ENCODE results near the gene ELFN2.

The ELFN2 gene

DNA sequence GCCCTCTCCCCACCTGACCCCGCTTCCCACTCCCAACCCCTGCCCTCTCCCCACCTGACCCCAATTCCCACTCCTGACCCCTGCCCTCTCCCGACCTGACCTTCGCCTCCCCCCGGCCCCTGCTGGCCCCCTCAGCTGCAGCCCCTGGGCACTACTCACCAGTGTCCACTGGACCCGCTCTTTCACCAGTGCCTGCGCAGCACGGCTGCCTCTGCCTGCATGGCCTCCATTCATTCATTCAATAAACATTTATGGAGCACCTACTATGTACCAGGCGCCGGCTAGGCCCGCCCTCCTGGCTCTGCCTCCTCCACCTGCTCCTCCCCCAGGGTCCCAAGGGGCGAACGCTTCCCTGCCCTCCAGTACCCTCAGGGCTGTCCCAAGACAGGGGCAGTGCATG, 42.6 kb downstream of the ELFN2 start:
- no peak for DNase-seq (ENCODE audit: low read depth)

DNA sequence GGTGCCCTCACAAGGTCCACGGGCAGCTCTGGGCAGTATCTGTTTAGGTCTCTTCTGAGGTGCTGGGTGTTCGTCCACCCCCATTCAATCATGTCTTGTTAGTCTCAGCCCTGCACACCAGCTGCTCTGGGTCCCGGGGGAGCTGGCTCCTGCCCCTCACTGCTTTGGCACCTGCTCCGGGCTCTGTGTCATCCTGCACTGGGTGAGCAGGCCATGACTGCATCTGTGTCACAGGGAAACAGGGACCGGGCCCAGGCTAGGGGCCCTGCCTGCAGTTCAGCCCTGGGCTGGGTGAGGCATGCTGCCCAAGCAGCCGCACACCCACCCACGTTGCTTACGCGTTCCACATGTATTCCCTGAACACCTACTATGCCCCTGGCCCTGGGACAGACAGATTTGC, 43.9 kb downstream of the ELFN2 start:
- no peak for DNase-seq (ENCODE audit: low read depth)

DNA sequence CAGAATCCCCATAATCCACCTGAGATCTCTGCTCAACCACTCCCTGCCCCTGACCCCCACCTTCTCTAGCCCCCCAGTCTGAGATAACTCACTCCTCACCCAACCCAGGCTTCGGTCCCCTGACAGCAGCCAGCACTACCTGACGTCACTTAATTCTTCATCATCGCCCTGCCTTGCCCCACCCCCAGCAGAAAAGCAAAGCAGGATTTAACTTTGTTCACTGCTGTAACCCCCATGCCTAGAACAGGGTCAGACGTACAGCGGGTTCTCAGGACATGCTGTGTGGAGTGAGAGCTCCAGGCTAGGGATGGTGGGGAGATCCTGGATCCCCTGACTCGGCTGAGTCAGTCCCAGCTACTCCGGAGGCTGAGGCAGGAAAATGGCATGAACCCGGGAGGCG, 45.8 kb downstream of the ELFN2 start:
- DNase-seq (ENCODE audit: low read depth) = no peak

DNA sequence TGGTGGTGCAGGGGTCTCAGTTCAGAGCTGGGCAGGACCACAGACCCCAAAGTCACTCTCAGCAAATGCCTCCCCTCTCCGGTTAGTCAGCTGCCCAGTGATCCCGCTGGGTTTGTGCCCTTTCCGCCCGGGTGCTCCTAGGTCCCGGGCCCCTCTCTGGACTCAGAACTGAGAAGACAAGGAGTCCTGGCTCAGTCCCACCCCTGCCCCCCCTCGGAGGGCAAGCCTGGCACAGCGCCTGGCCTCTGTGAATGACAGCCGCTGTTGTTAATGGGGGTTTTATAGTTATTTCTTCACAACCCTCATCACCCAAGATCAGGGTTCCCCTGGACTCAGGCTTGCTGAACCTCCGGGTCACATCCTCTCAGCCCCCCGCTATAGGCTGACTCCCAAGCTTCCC, 47.6 kb downstream of the ELFN2 start:
- DNase-seq (ENCODE audit: low read depth) = no peak

DNA sequence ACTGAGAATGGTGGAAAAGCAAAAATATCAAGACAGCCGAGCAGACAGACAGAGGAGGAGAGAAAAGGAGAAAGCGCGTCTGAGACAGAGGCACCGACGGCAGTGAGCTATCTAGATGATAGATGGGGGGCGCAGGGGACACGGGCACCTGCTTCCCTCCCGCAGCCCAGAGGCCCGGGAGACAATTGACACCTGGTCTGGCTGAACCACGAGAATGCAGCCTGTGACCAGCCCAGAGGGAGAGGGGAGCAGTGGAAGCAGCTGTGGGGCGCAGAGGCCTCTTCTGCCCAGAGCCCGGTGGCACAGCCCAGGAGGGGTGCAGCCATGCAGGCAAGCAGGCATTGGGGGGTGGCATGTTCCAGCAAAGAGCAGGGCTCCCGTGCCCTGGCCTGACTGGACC, 48.2 kb downstream of the ELFN2 start:
- DNase-seq (ENCODE audit: low read depth) = no peak

DNA sequence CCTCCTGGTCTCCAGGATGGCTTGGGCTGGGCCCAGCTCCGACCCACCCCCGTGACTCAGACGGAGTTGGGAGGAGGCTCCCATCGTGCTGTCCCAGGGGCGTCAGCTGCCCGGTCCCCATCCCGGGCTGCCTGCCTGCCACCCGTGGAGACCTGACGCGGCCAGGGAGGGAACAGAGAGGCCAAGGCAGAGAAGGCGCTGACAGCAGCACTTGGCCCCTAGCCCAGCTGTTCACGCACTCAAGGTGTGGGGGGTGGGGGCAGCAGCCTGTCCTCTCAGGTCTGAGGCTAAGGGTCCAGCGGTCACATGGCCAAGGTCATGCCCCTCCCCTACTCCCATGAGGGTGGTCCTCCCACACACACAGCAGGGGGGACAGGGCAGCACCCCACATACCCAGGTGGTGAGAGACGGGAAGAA, 48.6 kb downstream of the ELFN2 start:
- DNase-seq (ENCODE audit: low read depth) = no peak

DNA sequence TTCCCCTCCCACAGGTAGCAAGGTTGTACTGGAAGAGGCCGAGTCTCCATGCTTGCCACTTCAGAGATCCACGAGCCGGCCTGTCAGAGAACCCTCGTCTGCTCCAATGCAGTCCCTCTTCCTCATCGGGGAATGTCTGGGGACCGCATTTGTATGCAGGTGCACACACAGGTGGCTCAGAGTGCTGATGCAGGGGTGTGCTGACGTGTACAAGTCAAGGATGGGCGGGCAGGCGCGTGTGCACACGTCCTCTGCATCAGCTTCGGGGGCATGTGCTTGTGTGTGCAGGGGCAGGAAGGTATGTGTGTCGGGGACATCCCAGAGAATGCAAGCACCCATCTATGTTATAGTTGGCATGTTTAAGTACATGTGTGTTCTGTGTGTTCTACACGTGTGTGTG, 49.4 kb downstream of the ELFN2 start:
- DNase-seq (ENCODE audit: low read depth) = no peak

DNA sequence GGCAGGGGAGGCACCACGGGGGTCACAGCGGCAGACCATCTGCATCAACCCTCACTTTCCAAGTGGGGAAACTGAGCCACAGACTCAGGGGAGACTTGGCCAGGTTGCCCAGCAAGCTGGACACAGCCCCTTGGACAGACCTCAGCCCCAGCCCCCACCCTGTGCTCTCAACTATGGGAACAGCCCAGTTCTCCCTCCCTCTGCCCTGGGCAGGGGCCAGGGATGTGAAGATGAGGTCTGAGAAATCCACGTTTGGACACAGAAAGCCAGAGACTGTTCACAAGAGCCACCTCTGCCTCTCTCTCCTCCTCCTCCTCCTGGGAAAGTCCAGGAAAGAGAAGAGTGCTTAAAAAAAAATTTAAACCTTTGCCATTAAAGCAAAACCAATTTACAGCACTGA, 50.1 kb downstream of the ELFN2 start:
- DNase-seq (ENCODE audit: low read depth) = no peak

DNA sequence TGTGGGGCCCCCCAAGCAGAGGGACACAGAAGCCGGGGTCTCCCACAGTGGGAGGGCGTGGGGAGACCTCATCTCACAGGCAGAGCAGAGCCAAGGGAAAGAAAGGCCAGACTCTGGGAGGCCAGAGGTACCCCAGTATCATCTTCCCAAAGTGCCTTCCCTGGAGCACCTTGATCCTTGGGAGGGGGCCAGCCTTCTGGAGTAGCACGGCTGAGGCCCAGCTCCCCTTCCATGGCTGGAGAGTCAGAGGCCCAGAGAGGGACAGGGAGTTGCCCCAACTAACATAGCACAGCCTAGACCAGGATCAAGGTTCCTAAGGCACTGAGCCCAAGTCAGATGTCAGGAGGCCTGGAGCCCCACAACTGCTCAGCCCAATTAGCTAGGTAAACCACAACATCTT, 50.6 kb downstream of the ELFN2 start:
- DNase-seq (ENCODE audit: low read depth) = no peak

DNA sequence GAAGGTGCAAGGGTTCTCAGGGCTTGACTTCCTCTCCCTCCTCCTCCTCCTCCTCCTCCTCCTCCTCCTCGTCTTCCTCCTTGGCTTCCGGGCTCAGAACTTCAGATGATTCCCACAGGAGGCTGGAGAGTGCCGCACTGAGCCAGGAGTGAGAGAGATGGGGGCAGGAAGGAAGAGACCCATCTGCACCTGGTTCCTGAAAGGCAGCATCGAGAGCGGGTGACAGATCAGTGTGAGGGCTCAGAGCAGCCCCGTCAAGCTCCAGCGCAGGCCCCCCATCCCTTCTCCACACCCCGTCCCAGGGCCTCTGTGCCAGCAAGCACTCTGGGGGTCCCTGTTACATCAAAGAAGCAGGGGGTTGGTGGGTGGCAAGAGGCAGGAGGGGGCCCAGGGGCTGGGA, 51.5 kb downstream of the ELFN2 start:
- DNase-seq (ENCODE audit: low read depth) = no peak

DNA sequence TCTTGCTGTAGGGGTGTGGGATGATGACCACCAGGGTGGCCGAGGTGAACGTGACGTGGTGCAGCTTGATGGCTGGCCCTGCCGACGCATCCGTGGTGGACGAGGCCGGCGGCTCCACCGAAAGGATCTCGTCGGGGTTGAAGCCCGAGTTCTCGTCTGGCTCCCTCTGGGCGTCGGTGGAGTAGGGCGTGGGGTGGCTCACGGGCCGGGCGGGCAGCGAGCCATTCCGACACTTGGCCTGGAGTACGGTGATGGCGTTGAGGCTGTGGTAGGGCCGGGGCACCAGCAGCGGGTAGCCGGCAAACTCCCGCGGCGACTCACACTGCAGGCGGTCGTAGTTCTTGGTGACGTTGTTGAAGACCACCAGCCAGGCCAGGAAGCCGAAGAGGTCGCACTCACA, 52.7 kb downstream of the ELFN2 start:
- no peak for DNase-seq (ENCODE audit: low read depth)

DNA sequence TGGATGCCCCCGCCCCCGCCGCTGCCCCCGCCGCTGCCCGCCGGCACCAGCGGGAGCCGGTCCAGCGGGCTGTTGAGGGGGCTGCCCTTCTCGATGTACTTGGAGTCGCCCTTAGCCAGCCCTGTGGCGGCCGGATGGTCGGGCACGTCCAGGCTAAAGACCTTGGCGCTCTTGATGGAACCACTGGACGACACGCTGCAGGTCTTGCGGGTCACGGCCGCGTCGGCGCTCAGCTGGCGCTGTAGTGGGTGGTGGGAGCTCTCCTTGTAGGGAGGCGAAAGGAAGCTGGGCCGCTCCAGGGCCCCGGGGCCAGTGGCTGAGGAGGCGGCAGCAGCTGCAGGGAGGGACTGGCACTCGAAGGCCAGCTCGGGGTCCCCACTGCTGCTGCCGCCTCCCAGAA, 53.8 kb downstream of the ELFN2 start:
- no peak for DNase-seq (ENCODE audit: low read depth)

DNA sequence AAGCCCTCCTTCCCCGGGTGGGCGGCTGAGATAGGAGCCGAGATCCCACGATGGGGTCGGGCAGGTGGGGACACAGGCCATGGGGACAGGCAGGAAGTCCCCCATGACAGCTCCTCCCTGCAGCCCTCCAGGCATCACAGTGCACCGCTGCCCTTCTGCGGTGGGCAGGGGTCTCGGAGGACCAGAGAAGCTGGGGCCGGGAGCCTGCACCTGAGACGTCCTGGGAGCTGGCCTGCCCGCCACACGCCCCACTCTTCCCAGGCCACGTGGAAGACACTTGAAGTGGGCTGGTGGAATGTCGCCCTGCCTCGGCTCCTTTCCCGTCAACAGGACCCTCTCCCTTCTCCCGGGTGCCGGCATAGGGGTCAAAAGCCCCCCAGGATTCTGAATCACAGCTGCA, 55.4 kb downstream of the ELFN2 start:
- DNase-seq (ENCODE audit: low read depth) = no peak

DNA sequence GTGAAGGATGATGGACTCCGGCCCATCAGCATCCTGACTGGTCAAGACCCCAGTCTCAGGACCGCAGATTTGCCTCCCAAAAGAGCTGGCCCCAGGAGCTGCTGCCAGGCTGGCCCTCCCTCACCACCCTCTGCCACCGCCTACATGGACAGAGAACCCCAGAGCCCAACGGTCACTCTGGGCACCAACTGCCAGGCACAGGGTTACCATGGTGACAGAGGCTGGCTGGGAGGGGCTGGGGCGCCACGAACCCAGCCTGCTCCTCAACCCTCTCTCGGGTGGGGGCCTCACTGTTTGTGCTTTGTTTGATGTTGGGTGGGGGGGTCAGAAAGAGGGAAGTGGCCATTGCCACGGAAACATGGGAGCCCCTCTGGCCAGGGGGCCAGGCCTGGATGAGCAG, 55.8 kb downstream of the ELFN2 start:
- DNase-seq (ENCODE audit: low read depth) = no peak

DNA sequence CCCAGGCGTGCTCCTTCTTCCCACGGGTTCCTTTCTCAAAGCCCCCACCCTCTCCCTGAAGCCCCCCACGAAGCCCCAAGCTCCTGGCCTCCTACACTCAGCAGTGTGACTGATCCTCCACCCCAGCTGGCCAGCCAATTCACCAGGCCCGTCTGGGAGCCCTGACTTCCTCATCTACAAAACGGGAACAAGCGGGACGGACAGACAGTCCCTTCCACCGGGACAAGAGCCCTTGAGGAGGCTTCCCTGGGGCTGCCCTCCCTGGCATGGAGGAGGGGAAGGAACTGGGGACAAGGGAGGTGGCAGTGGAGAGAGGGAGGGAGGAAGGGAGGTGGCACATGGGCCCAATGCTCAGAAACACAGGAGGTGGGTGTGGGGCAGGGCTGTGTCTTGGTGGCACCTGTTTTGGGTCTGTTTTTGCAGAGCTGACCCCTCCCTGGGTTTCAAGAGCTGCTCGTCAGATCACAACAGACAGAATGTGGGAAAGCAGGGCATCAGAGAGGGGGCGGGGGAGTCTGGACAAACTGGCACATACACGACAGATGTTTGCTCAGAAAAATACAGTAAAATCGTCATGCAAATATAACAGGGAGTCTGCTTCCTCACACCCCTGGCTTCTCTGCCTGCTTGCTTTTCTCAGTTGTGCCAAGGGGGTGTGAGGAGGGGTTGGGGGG, 56.8 kb downstream of the ELFN2 start:
- no peak for DNase-seq (ENCODE audit: low read depth)

DNA sequence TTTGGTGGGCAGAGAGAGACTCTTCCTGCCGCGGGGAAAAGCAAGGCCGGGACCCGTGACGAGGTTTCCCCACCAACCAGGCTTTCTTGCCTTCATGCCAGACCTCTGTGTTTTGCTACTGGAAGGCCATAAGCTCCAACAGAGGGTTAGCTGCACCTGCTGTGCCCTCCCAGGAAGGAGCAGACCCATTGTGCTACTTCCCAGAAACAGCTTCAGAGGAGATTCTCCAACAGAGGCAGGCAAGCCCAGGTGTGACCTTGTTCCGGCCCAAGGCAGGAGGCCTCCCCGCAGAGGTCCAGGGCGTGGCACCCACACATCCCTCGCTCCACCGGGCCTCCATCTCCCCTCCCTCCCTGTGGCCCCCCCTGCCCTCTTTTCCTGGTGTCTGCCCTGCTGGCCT, 57.8 kb downstream of the ELFN2 start:
- DNase-seq (ENCODE audit: low read depth) = no peak

DNA sequence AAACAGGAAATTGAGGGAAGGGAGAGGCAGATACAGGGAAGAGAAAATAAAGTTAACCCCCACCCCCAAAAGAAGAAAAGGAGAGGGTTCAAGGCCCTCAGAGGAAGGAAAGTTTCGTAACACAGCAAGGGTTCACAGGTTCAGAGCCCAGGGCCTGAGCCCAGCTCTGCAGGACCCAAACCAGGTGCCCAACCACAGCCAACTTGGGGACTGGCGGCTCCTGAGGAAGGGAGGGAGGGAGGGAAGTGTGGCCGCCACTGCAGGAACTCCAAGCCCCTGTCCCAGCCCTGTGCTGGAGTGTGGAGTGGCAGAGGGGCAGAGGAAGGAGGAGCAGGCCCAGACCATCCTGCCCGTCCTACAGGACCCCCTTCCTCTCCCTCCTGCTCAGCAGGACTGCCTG, 59.2 kb downstream of the ELFN2 start:
- no peak for DNase-seq (ENCODE audit: low read depth)

DNA sequence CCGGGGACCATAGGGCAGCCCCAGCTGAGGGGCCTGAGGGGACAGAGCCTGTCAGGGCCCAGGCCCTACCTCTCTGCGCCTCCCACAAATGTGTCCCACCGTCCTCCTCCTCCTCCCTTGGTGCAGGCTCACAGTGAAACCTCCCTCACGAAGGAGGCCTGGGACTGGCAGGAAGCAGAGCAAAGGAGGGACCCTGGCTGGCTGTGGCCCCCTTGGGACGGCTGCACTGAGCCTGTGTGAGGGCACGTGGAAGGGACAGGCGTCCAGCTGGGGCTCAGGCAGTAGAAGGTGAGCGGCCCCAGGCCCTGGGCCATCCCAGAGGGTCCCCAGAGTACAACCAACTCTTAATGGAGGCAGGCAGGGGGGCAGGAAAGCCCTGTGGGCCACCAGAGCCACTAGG, 60.7 kb downstream of the ELFN2 start:
- no peak for DNase-seq (ENCODE audit: low read depth)

DNA sequence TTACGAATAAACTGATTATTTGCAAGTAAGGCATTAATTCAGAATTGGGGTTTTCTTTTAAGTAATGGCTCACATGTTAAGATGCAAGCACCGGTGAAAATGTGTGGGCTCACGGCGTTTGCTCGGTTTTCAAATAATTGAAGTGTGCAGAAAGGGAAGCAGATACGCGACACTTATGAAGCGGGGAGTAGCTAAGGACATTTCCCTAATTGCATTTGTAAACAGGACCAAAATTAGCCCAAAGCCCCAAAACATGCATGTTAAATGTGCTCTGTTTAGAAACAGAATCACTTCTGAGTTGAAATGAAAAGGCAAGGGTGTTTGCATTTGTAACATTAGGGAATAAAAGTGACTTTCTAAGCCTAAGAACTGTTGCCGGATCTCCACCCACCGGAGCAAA, 61.3 kb downstream of the ELFN2 start:
- no peak for DNase-seq (ENCODE audit: low read depth)

DNA sequence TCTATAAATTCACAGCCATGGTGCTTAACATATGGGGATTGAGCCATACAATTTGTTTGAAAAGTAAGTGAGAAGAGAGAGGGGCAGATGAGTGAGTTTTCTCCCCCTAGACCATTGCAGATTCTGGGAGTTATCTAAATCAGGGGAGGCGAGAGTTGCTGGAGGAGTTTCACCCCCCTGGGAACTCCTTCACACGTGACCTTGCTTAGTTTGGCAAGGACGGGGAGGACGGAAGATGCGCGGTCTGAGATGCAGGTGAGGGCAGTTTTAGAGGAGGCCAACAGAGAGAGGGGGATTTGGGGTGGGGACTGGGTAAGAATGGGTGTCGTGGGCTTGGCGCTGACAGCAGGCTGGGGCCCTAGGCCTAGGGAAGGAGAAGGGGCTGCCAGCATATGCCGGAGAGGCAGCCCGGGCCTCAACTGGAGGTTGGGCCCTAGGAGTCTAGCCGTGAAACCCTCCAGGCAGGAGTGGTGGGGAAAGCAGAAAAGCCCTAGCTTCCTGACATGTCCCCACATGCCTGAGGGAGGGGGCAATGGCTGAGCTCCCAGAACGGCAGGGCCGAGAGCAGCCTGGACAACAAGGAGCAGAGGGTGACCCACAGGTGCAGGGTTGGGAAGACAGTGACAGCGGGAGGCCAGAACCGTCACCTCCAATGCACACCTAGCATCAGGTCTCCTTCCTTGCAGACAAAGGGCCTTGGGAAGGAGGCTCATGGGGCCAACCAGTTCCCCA, 63.9 kb downstream of the ELFN2 start:
- no peak for DNase-seq (ENCODE audit: low read depth)

DNA sequence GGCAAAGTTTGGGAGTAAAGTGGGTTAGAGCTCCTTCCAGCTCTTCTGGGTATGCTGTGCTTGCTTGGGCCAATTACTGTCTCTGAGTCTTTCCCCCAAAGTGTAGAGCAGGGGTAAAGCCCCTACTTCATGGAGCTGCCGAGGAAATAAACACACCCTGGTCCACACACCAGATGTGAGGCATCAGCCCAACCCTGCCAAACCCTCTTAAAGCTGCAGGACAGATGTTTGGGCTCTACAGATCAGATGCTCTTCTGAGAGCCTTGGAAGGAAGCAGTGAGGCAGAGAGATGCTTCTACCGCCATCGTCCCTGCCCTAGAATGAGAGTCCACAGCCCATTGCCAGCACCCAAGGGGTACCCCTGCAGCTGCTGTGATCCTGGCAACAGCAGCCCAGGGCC, 64.7 kb downstream of the ELFN2 start:
- DNase-seq (ENCODE audit: low read depth) = no peak

DNA sequence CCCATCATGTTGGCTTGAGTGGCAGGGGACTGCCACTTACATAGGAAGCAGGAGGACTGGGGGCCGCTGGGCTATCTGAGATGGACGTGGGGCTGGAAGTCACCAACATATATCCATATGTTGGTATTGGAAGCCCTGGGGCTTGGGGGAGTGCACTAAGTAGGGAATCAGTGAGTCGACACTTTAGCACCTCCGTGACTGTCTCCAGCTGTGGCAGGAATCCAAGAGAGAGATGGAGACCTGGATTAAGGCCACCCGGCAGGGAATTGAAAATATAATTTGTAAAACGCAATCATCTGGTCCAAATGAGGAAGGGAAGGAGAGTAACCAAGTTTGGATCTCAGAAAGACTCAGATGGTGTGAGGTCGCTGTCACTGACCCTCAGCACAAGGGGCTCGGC, 68.4 kb downstream of the ELFN2 start:
- no peak for DNase-seq (ENCODE audit: low read depth)

DNA sequence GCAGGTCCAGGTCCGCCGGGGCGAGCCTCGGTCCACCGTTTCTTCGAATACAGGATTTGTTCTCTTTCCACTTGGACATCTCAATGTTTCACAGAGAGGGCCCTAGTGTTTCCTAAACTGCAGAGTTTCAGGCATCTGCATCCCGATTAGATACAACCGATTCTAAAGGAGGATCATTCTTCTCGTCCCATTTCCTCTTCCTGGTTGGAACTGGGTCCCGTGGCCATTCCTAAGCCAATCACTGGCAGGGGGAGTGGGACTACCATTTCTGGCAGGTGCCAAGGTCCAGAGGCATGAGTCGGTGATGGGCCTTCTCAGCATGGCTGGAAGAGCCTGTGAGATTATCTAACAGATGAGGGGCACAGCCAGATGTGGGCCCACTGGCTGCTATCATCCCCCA, 68.9 kb downstream of the ELFN2 start:
- no peak for DNase-seq (ENCODE audit: low read depth)

DNA sequence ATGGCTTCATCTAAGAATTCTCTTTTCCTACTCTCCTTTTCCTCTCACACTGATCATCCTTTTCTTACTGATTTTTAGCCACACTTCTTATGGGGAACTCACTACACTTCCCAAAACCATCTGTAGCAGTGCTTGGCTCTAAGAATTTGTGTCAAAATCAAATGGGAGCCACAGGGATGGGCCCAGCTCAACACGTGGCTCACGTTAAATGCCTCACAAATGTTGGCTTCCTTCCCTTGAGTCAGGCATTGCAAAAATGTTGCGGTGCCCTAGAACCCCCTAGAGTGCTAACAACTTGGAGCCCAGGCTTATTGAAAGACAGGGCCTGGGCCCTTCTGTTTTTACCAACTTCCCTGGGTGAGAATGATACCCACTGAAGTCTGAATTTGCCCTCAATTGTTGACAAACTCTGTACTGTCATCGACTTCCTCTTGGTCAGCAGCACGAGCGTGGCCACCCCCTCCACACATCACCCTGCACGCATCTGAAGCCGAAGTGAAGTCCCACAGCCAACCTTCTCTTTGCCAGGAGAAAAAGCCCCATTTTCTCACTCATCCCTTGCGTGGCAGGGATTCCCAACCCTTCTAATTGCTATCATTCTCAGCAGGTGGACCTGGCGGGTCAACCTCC, 69.7 kb downstream of the ELFN2 start:
- no peak for DNase-seq (ENCODE audit: low read depth)

All from fibroblast of the conjunctiva (primary cell).